GM19238 (cell line): ENCODE data around the gene OR10V1.

Source experiments
- DNase-seq: peaks from one replicate; pipeline ENCODE4 v3.0.0; 2011; ENCODE audit warnings: low spot score; ENCODE audit not compliant: insufficient read length

Gene OR10V1

DNA sequence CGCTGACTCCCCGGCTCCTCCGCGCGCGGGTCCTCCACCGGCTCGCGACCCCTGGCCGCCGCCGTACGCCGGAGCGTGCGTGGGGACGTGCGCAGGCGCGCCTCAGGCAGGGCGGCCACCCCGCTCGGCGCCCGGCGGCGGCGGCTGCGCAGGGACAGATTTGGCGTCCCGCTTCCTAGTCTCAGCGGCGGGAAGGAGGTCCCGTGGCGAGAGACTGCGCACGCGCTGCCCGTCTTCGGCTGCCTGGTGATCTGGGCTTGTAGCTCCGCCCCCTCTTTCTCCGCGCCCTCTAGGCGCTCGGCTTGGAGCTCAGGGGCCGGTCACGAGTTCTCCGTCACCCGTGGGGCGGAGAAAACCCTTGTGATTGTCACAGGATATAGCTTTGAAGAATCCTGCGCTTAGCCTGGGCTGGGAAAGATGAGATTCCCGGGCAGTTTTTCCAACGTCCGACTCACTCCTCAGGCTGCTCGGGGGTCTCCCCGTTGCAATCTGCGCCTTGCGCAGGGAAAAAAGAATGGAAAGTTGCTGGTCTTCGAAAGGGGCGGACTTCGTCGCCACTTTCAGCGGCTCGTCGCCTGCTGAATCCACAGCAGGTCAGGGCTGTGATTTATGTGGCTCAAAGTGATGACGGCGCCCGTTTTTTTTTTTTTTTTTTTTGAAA lies 44.6 kb downstream of the OR10V1 start, which contains the start of gene PATL1:
Gene PATL1, minus strand, starts transcription at position 88 of the 661 bp plus-strand sequence. CDS start 142 bp downstream, outside the sequence.
- DNase-seq: peak; percentile 96

DNA sequence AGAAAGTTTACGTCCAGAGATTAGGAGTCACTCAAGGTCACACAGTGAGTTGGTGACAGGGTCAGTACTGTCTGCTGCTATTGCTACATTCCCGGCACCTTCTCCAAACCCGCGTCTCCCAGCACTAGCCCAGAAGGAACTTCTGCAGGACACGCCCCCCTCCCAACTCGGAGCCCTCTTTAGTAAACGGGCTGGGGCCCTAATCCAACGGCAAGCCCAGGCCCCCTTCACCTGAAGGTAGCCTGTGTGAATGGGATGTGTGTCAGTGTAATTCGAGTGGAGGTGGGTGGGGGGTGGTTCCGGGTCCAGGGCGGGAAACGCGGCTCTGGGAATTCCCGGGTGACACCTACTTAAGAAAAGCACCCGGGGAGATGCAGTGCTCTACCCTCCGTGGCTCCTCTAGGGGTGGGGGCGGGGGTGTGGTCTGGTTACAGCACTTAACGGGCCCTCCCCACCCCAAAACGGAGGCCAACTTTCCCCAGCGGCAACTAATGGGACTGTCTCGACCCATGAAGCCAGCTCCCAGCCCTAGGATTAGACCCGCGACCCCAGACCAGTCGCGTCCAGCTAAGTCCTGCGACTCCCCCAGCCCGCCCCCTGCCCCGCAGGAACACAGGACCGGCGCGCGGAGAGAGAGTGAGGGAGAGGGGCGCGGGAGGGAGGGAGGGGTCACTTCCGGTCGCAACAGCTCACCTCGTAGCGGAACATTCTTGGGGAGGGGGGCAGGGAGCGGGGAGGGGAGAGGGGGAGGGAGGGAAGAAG lies 45.3 kb downstream of the OR10V1 start:
- DNase-seq: peak; percentile 47

DNA sequence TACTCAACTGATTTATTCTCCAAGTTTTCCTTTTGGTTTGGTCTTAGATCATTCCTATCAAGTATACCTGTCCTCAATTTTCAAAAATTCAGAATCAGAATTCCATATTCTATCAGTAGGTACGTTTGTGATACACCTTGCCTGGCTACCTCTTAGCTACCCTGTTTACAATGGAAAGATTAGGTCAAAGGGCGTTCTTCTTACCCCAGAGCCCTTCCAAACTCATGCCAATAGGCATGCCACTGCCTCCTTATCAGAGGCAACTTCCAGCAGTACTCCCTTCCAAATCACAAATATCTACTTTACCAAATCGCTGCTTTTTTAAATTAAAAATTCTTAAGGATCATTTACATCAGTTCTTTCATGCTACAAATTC lies 45.8 kb downstream of the OR10V1 start:
- DNase-seq: no peak

DNA sequence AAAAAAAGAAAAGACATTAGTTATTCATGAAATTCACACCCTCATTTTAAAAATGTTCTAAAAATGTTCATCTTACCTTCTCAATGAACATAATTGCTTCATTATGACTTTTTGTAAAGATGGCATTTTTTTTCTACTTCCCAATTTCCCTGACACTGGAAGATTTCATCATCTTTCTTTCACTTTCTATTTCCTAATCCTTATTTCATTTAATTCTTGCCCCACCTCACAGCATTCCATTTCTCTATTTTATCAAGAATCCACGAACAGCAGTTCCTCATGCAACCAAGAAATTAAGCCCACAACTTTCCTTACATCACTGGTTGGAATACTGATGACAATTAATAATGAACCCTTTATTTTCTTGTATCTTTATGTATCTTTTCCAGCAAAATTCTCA lies 46.7 kb downstream of the OR10V1 start:
- no peak for DNase-seq
